Mesenchymal stem cell (in vitro differentiated cells and primary cell): ENCODE data around the gene TBX1.

Experiments
- DNase-seq: peaks from one replicate; pipeline ENCODE4 v3.0.0-alpha.2; 2013
- H2AFZ ChIP-seq: one replicate; pipeline ENCODE4 v1.6.1; 2013; ENCODE audit warnings: low read depth, mild to moderate bottlenecking, control low read depth, inconsistent platforms, low read length, moderate library complexity
- H2AK5ac ChIP-seq: 2 replicates; pipeline ENCODE4 v1.6.1; 2013; ENCODE audit warnings: low read length, moderate library complexity, mild to moderate bottlenecking, inconsistent platforms; ENCODE audit not compliant: severe bottlenecking
- H2BK120ac ChIP-seq: one replicate; pipeline ENCODE4 v1.6.1; 2013; ENCODE audit warnings: low read depth, mild to moderate bottlenecking, inconsistent platforms, low read length, moderate library complexity
- H2BK12ac ChIP-seq, 2 experiments: one replicate each; pipeline ENCODE4 v1.6.1; 2013; ENCODE audit warnings: inconsistent platforms in 2 of 2, low read length in 2 of 2, mild to moderate bottlenecking in 2 of 2, moderate library complexity in 2 of 2, control low read depth in 1 of 2
- H2BK15ac ChIP-seq: one replicate; pipeline ENCODE4 v1.6.1; 2013; ENCODE audit warnings: mild to moderate bottlenecking, low read depth, inconsistent platforms; ENCODE audit not compliant: poor library complexity, severe bottlenecking
- H2BK5ac ChIP-seq: 2 replicates; pipeline ENCODE4 v1.6.1; 2013; ENCODE audit warnings: low read depth, mild to moderate bottlenecking, low read length, control low read depth, inconsistent platforms; ENCODE audit not compliant: poor library complexity, severe bottlenecking
- H3K14ac ChIP-seq, 2 experiments: one replicate each; pipeline ENCODE4 v1.6.1; 2013; ENCODE audit warnings: inconsistent platforms in 2 of 2, low read length in 2 of 2, control low read depth in 1 of 2, mild to moderate bottlenecking in 1 of 2, moderate library complexity in 1 of 2
- H3K18ac ChIP-seq, 2 experiments: one replicate each; pipeline ENCODE4 v1.6.1; 2013; ENCODE audit warnings: inconsistent platforms in 2 of 2, low read length in 2 of 2, control low read depth in 1 of 2, low read depth in 1 of 2, mild to moderate bottlenecking in 1 of 2
- H3K23ac ChIP-seq, 2 experiments: one replicate each; pipeline ENCODE4 v1.6.1; 2013; ENCODE audit warnings: inconsistent platforms in 2 of 2, low read length in 2 of 2, mild to moderate bottlenecking in 2 of 2, moderate library complexity in 2 of 2, control low read depth in 1 of 2
- H3K27ac ChIP-seq: 2 replicates; pipeline ENCODE4 v1.5.1; 2013; ENCODE audit warnings: mild to moderate bottlenecking, moderate library complexity, low read length, control low read depth, inconsistent platforms; ENCODE audit not compliant: poor library complexity, severe bottlenecking
- H3K27me3 ChIP-seq, 2 experiments: 2 replicates each; pipeline versions ENCODE4 v1.6.1 to v1.7.0; 2013; ENCODE audit warnings: low read length in 2 of 2, mild to moderate bottlenecking in 2 of 2, moderate library complexity in 2 of 2, control low read depth in 1 of 2, inconsistent platforms in 1 of 2; ENCODE audit not compliant: control insufficient read depth in 1 of 2, insufficient read depth in 1 of 2
- H3K36me3 ChIP-seq, 2 experiments: 2 replicates each; pipeline versions ENCODE4 v1.6.1 to v1.7.0; 2013; ENCODE audit warnings: low read length in 2 of 2, control low read depth in 1 of 2, inconsistent platforms in 1 of 2, low read depth in 1 of 2, mild to moderate bottlenecking in 1 of 2; ENCODE audit not compliant: insufficient read depth in 2 of 2, control insufficient read depth in 1 of 2
- H3K4ac ChIP-seq, 2 experiments: one replicate each; pipeline ENCODE4 v1.6.1; 2013; ENCODE audit warnings: inconsistent platforms in 2 of 2, low read length in 2 of 2, mild to moderate bottlenecking in 2 of 2, moderate library complexity in 2 of 2, control low read depth in 1 of 2, low read depth in 1 of 2
- H3K4me1 ChIP-seq: 2 replicates; pipeline ENCODE4 v1.6.1; 2013; ENCODE audit warnings: low read depth, low read length, control low read depth; ENCODE audit not compliant: control insufficient read depth, insufficient read depth
- H3K4me2 ChIP-seq: 2 replicates; pipeline ENCODE4 v1.6.1; 2013; ENCODE audit warnings: low read length, mild to moderate bottlenecking, inconsistent platforms; ENCODE audit not compliant: poor library complexity, severe bottlenecking
- H3K4me3 ChIP-seq, 2 experiments: 2 replicates each; pipeline versions ENCODE4 v1.5.1 to v1.7.0; 2013; ENCODE audit warnings: low read length in 2 of 2, mild to moderate bottlenecking in 2 of 2, control low read depth in 1 of 2, low read depth in 1 of 2; ENCODE audit not compliant: insufficient read depth in 1 of 2
- H3K79me1 ChIP-seq: replicated peaks from 2 replicates; pipeline ENCODE4 v1.6.1; 2013; ENCODE audit warnings: mild to moderate bottlenecking, control low read depth, low read length, inconsistent platforms; ENCODE audit not compliant: poor library complexity, severe bottlenecking
- H3K9ac ChIP-seq: 2 replicates; pipeline ENCODE4 v1.7.0; 2013; ENCODE audit warnings: mild to moderate bottlenecking, low read length, moderate library complexity
- H3K9me3 ChIP-seq: 2 replicates; pipeline ENCODE4 v1.7.0; 2013; ENCODE audit warnings: mild to moderate bottlenecking, low read length; ENCODE audit not compliant: control insufficient read depth
- H4K8ac ChIP-seq: one replicate; pipeline ENCODE4 v1.6.1; 2013; ENCODE audit warnings: inconsistent platforms, mild to moderate bottlenecking, low read length, moderate library complexity
- H4K91ac ChIP-seq: one replicate; pipeline ENCODE4 v1.6.1; 2013; ENCODE audit warnings: mild to moderate bottlenecking, low read length, inconsistent platforms
- WGBS: methylation state at CpG from one replicate; pipeline ENCODE4 v1.1.7; 2013; ENCODE audit warnings: mixed read lengths; 5-methylcytosine and 5-hydroxymethylcytosine counted together

The TBX1 gene

GRCh38 chr22:19716829-19717105 lies 43.8 kb upstream of the TBX1 start:
- H3K9ac ChIP-seq = no peak overlapping the region
- H3K36me3 ChIP-seq = peaks cover 0 to 20% of the 10 kb centered on the region in 2 experiments
- H3K27ac ChIP-seq = no peak overlapping the region
- H3K79me1 ChIP-seq = peaks cover 4% of the 10 kb centered on the region
- no peak overlapping the region for H3K4me3 ChIP-seq
- no peak overlapping the region for H3K18ac ChIP-seq
- peaks cover 26 to 48% of the 10 kb centered on the region in 2 experiments for H3K27me3 ChIP-seq
- H4K8ac ChIP-seq = no peak overlapping the region
- DNase-seq = no peak
- no peak overlapping the region for H2BK5ac ChIP-seq
- H2AFZ ChIP-seq = no peak overlapping the region
- no peak overlapping the region for H2BK12ac ChIP-seq
- H2BK15ac ChIP-seq = no peak overlapping the region
- no peak overlapping the region for H4K91ac ChIP-seq
- no peak overlapping the region for H2AK5ac ChIP-seq
- H3K4me2 ChIP-seq = no peak overlapping the region
- H3K4ac ChIP-seq = no peak overlapping the region
- no peak overlapping the region for H3K23ac ChIP-seq
- WGBS = 100% methylated on average over 1 of the region's 1 CpG
- H3K14ac ChIP-seq = no peak overlapping the region
- no peak overlapping the region for H2BK120ac ChIP-seq
- H3K9me3 ChIP-seq = no peaks in the 10 kb centered on the region
- H3K4me1 ChIP-seq = peaks cover 32% of the 10 kb centered on the region

GRCh38 chr22:19717181-19717580 lies 43.4 kb upstream of the TBX1 start:
- Histone ChIP-seq H3K4me3 (peak overlapping the region in 1 of 2 experiments; percentile 78), H3K23ac (no peak overlapping the region), H3K4me2 (no peak overlapping the region), H3K4ac (no peak overlapping the region), H3K9me3 (no peaks in the 10 kb centered on the region), H3K27me3 (peaks cover 22 to 48% of the 10 kb centered on the region in 2 experiments), H3K79me1 (peaks cover 4% of the 10 kb centered on the region), H2BK15ac (no peak overlapping the region), H3K9ac (no peak overlapping the region), H2BK12ac (no peak overlapping the region), H2BK120ac (no peak overlapping the region), H3K14ac (no peak overlapping the region), H2BK5ac (no peak overlapping the region), H3K18ac (no peak overlapping the region), H2AK5ac (no peak overlapping the region), H2AFZ (no peak overlapping the region), H3K27ac (no peak overlapping the region), H4K8ac (no peak overlapping the region), H3K36me3 (peaks cover 0 to 24% of the 10 kb centered on the region in 2 experiments), H4K91ac (no peak overlapping the region), H3K4me1 (peaks cover 34% of the 10 kb centered on the region)
- no peak for DNase-seq
- 88% methylated on average over 8 of the region's 9 CpGs for WGBS

- H3K79me1 ChIP-seq = peaks cover 4% of the 10 kb centered on the region
- no peak overlapping the region for H2BK5ac ChIP-seq
- peak overlapping the region; percentile 87 for H2AFZ ChIP-seq
- peak overlapping the region; percentile 58 for H4K8ac ChIP-seq
- no peak overlapping the region for H3K27ac ChIP-seq
- H3K9ac ChIP-seq = peak overlapping the region; percentile 68
- no peak overlapping the region for H3K4ac ChIP-seq
- no peaks in the 10 kb centered on the region for H3K9me3 ChIP-seq
- peak overlapping the region in 1 of 2 experiments; percentile 98 for H3K14ac ChIP-seq
- H3K23ac ChIP-seq = peak overlapping the region in 1 of 2 experiments; percentile 61
- peak overlapping the region in 1 of 2 experiments; percentile 45 for H2BK12ac ChIP-seq
- peak overlapping the region; percentile 88 for H3K4me2 ChIP-seq
- peak overlapping the region; percentile 45 for H4K91ac ChIP-seq
- H3K18ac ChIP-seq = peak overlapping the region; percentile 67 to 93
- peak overlapping the region; percentile 64 to 78 for H3K4me3 ChIP-seq
- H3K4me1 ChIP-seq = peaks cover 41% of the 10 kb centered on the region
- peak; percentile 54 for DNase-seq
- H2BK15ac ChIP-seq = no peak overlapping the region
- H2BK120ac ChIP-seq = no peak overlapping the region
- 26% methylated on average over 70 of the region's 96 CpGs for WGBS
- H2AK5ac ChIP-seq = no peak overlapping the region
- H3K36me3 ChIP-seq = peaks cover 0 to 28% of the 10 kb centered on the region in 2 experiments
- H3K27me3 ChIP-seq = peaks cover 19 to 55% of the 10 kb centered on the region in 2 experiments
Observed at GRCh38 chr22:19717691-19718455, 42.7 kb upstream of the TBX1 start.

- Histone ChIP-seq H3K27ac (no peak overlapping the region), H2BK15ac (peak overlapping the region; percentile 54), H2AK5ac (no peak overlapping the region), H2BK12ac (peak overlapping the region; percentile 15 to 77), H3K27me3 (peaks cover 13 to 55% of the 10 kb centered on the region in 2 experiments), H2AFZ (peak overlapping the region; percentile 46), H2BK5ac (no peak overlapping the region), H3K9ac (peak overlapping the region; percentile 68), H3K4me2 (peak overlapping the region; percentile 88), H3K9me3 (no peaks in the 10 kb centered on the region), H3K4me3 (peak overlapping the region; percentile 64 to 78), H3K14ac (peak overlapping the region; percentile 36 to 95), H3K36me3 (peaks cover 0 to 28% of the 10 kb centered on the region in 2 experiments), H4K91ac (peak overlapping the region; percentile 35), H3K18ac (peak overlapping the region in 1 of 2 experiments; percentile 78), H4K8ac (peak overlapping the region; percentile 61), H2BK120ac (peak overlapping the region; percentile 55), H3K4me1 (peaks cover 48% of the 10 kb centered on the region), H3K4ac (peak overlapping the region; percentile 24 to 51), H3K79me1 (peaks cover 4% of the 10 kb centered on the region), H3K23ac (peak overlapping the region in 1 of 2 experiments; percentile 77)
- 2% methylated on average over 61 of the region's 70 CpGs for WGBS
- DNase-seq = no peak
Observed at GRCh38 chr22:19718456-19719049, 42.0 kb upstream of the TBX1 start.
